ENCODE results near the gene UBE2L3. TPM values are rescaled to one million over a fixed set of nuclear protein-coding genes. Genes with fewer than 3 reads are reported as not detected.

The UBE2L3 gene
- total and polyA plus RNA-seq, 2 of the 13 experiments (the other 11 are each of a cell fraction or from before 2014, with no cell fraction given): 30.2 to 58.1 TPM

MicroRNAs encoded within 50 kb of the gene (microRNA counts, 767-probe panel; counts per million panel counts)
- microRNA hsa-miR-130b-3p: not detected
- microRNA hsa-miR-301b: not detected

Small RNAs within 50 kb of the gene (microRNA-seq; reads per million reads assigned to microRNA genes)
- gene MIR130B (1,115 reads per million, percentile 90 among the genes with 10 or more reads in this experiment), gene MIR301B (19.7 reads per million, percentile 56 among the genes with 10 or more reads in this experiment)

Small RNAs within 50 kb of the gene (small RNA-seq; reads per million reads assigned to genes)
- gene MIR301B (ENCODE audit: insufficient read depth in 2 of 3, insufficient read length in 3 of 3, low read depth in 2 of 3, low replicate concordance in 1 of 3): 1.3 to 370 (median 95.3) reads per million in 3 experiments
- 0 reads per million in 3 experiments for gene RF00492 (ENCODE audit: insufficient read depth in 2 of 3, insufficient read length in 3 of 3, low read depth in 2 of 3, low replicate concordance in 1 of 3)
- 0 reads per million in 3 experiments for gene RN7SKP221 (ENCODE audit: insufficient read depth in 2 of 3, insufficient read length in 3 of 3, low read depth in 2 of 3, low replicate concordance in 1 of 3)

Other genes with a start within 250 kb of the UBE2L3 start
- gene RIMBP3B, start 184.0 kb upstream of the UBE2L3 start, total RNA-seq (2016; rRNA removed; fragmentation: Illumina TruSeq; extraction: Trizol): not detected in 2 replicates
- gene RIMBP3B, start 184.0 kb upstream of the UBE2L3 start, polyA plus RNA-seq (2011; rRNA removed): not detected in 2 replicates
- 11.6 and 13.7 TPM in 2 replicates for gene HIC2, start 150.3 kb upstream of the UBE2L3 start, total RNA-seq (2016; rRNA removed; fragmentation: Illumina TruSeq; extraction: Trizol)
- gene HIC2, start 150.3 kb upstream of the UBE2L3 start, polyA plus RNA-seq (2011; rRNA removed): 5.0 and 6.1 TPM in 2 replicates
- gene TMEM191C, start 100.3 kb upstream of the UBE2L3 start, total RNA-seq (2016; rRNA removed; fragmentation: Illumina TruSeq; extraction: Trizol): 1.2 and 2.9 TPM in 2 replicates
- gene TMEM191C, start 100.3 kb upstream of the UBE2L3 start, polyA plus RNA-seq (2011; rRNA removed): 2.9 and 3.3 TPM in 2 replicates
- gene RIMBP3C, start 16.3 kb upstream of the UBE2L3 start, total RNA-seq (2016; rRNA removed; fragmentation: Illumina TruSeq; extraction: Trizol): 0.11 and 0.15 TPM in 2 replicates
- gene RIMBP3C, start 16.3 kb upstream of the UBE2L3 start, polyA plus RNA-seq (2011; rRNA removed): not detected in 2 replicates
- 27.0 and 32.0 TPM in 2 replicates for gene YDJC, start 62.3 kb downstream of the UBE2L3 start, total RNA-seq (2016; rRNA removed; fragmentation: Illumina TruSeq; extraction: Trizol)
- 15.3 and 19.9 TPM in 2 replicates for gene YDJC, start 62.3 kb downstream of the UBE2L3 start, polyA plus RNA-seq (2011; rRNA removed)
- 0.33 TPM in 1 of 2 replicates, not detected in the other for gene CCDC116, start 65.0 kb downstream of the UBE2L3 start, total RNA-seq (2016; rRNA removed; fragmentation: Illumina TruSeq; extraction: Trizol)
- gene CCDC116, start 65.0 kb downstream of the UBE2L3 start, polyA plus RNA-seq (2011; rRNA removed): 0.05 and 0.15 TPM in 2 replicates
- gene SDF2L1, start 74.6 kb downstream of the UBE2L3 start, total RNA-seq (2016; rRNA removed; fragmentation: Illumina TruSeq; extraction: Trizol): 39.7 and 57.4 TPM in 2 replicates
- 16.6 and 18.0 TPM in 2 replicates for gene SDF2L1, start 74.6 kb downstream of the UBE2L3 start, polyA plus RNA-seq (2011; rRNA removed)
- gene PPIL2, start 98.3 kb downstream of the UBE2L3 start, total RNA-seq (2016; rRNA removed; fragmentation: Illumina TruSeq; extraction: Trizol): 31.6 and 31.9 TPM in 2 replicates
- 56.1 and 59.4 TPM in 2 replicates for gene PPIL2, start 98.3 kb downstream of the UBE2L3 start, polyA plus RNA-seq (2011; rRNA removed)
- 0.21 and 0.33 TPM in 2 replicates for gene YPEL1, start 168.1 kb downstream of the UBE2L3 start, total RNA-seq (2016; rRNA removed; fragmentation: Illumina TruSeq; extraction: Trizol)
- gene YPEL1, start 168.1 kb downstream of the UBE2L3 start, polyA plus RNA-seq (2011; rRNA removed): 1.9 and 2.5 TPM in 2 replicates